Measurements from ENCODE around the gene HNRNPA3.
"Not testable (repeated sequence)": the region's sequence is repeated elsewhere in the genome, so short reads cannot be mapped to it uniquely, and the experiment has no call there.

Gene HNRNPA3

GRCh38 chr2:177265824-177266817 lies 53.5 kb downstream of the HNRNPA3 start:
- no peak overlapping the region for H3K4me3 ChIP-seq (ENCODE audit: low read depth, low read length)
- no peak for DNase-seq (ENCODE audit: low read depth)

GRCh38 chr2:177266955-177267354 lies 54.4 kb downstream of the HNRNPA3 start:
- not testable (repeated sequence) for DNase-seq (ENCODE audit: low read depth); H3K4me3 ChIP-seq (ENCODE audit: low read depth, low read length)

- DNase-seq (ENCODE audit: low read depth): no peak
- no peak overlapping the region for H3K4me3 ChIP-seq (ENCODE audit: low read depth, low read length)
These were observed 55.7 kb downstream of the HNRNPA3 start for GRCh38 chr2:177268187-177268871.

GRCh38 chr2:177268901-177269300 lies 56.3 kb downstream of the HNRNPA3 start:
- no peak for DNase-seq (ENCODE audit: low read depth)
- no peak overlapping the region for H3K4me3 ChIP-seq (ENCODE audit: low read depth, low read length)

- no peak overlapping the region for H3K4me3 ChIP-seq (ENCODE audit: low read depth, low read length)
- DNase-seq (ENCODE audit: low read depth): no peak
These were observed 57.9 kb downstream of the HNRNPA3 start for GRCh38 chr2:177270531-177270930.

GRCh38 chr2:177271981-177272666 lies 59.5 kb downstream of the HNRNPA3 start:
- no peak for DNase-seq (ENCODE audit: low read depth)

GRCh38 chr2:177272765-177273164 lies 60.2 kb downstream of the HNRNPA3 start:
- DNase-seq (ENCODE audit: low read depth): no peak
- H3K4me3 ChIP-seq (ENCODE audit: low read depth, low read length): no peak overlapping the region

More at GRCh38 chr2:177271981-177272666, 59.5 kb downstream of the HNRNPA3 start:
- H3K4me3 ChIP-seq (ENCODE audit: low read depth, low read length): no peak overlapping the region

- H3K4me3 ChIP-seq (ENCODE audit: low read depth, low read length): no peak overlapping the region
- no peak for DNase-seq (ENCODE audit: low read depth)
These were observed 60.8 kb downstream of the HNRNPA3 start for GRCh38 chr2:177273408-177273807.
